ENCODE measurements around the gene C11orf91. TPM values are rescaled to one million over a fixed set of nuclear protein-coding genes. Genes with fewer than 3 reads are reported as not detected.
"Not testable (repeated sequence)": the region's sequence is repeated elsewhere in the genome, so short reads cannot be mapped to it uniquely, and the experiment has no call there.

Gene C11orf91
- total RNA-seq, 1 experiment from 2014 or later = not detected

- DNase-seq (ENCODE audit: low read depth) = peak; percentile 35
These were observed 3.5 kb downstream of the C11orf91 start for GRCh38 chr11:33696931-33697638.

DNA sequence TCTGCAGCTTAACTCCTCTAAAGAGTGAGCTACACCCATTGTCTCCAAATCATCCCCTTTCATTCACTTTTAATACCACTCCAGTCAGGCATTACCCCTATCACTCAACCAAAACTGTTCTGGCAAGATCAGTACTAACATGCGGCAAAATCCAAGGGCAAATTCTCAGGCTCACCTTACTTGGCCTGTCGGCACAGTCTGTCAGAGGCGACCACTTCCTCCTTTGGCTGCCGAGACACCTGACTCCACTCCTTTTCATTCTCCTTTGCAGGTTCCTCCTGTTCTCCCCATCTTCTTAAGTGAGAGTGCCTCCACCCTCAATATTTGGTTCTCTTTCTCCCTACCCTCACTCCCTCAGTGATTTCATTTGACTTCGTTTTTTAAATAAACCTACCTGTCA is 4.2 kb downstream of the C11orf91 start:
- DNase-seq (ENCODE audit: low read depth) = no peak

DNA sequence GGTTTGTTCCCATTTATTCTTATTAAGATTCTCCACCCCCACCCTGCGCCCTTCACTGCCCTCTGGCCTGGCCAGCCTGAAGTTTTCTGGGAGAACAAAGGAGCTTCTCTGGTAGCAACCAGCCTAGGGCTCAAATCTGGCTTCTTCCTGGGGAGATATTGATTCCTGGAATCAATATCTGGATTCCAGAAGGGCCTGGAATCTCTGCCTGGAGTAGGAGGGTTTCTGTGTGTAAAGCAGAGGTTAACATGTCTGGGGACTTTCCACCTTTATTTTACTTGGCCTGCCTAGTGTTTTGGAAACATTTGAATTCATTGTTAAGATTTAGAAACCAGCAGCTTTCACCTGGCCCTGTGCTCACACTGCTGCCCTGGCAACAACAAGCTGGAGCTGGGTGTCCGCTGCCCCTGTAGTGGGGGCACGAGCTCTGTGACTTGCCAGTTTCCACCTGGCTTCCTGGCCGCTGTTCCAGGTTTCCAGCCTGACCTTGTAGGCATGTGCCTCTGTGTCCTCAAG is 5.5 kb downstream of the C11orf91 start:
- DNase-seq (ENCODE audit: low read depth) = peak; percentile 48

DNA sequence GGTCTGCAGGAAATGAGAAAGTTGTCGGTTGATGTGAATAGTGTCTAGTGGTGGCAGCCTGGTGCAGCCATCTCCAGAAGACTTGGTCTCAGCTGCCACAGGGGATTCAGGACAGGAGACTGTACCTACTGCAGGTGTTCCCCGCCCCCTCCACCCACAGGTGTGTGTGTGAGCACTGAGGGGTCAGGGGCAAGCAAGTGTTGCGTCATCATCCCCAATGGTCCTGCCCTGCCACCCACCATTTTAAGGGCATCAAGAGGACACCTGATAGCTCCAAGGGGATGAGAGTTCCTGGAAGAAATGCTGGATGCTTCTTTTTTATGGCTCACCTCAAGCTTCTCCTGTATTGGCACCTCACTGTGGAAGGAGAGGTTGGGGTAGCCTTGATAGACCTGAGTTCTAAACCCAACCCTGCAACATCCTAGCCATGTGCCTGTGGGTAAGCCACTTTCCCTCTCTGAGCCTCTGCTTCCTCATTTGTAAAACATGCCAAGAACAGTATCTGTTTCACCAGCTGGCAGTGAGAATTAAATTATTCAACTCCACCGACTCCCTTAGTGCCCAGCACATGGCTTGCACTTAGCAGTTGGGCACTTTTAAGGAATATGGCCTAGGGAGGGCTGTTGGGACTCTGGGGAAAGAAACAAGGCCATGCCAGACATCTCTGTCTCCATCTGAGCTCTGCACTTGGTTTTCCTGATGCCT is 6.1 kb downstream of the C11orf91 start:
- no peak for DNase-seq (ENCODE audit: low read depth)

DNA sequence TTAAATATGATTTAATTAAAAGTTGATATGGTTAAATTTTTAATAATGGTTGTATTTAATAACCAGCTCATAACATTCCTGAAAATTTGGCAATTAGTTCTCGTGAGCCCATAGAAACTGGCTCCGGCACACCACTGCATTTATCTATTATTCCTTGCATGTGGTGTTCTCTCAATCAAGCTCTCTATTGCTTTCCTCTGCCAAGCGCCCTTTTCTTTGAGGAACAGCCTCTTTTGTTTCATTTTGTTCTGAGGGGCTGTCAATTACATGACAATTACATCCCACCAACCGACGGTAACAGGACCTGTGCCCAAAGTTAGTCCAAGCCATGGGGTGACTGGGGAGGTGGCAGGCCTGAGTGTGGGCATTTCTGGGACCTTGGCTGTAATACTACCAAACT is 8.1 kb downstream of the C11orf91 start:
- DNase-seq (ENCODE audit: low read depth) = peak; percentile 40

GRCh38 chr11:33692013-33692504 is 8.6 kb downstream of the C11orf91 start:
- DNase-seq (ENCODE audit: low read depth) = peak; percentile 95

- DNase-seq (ENCODE audit: low read depth) = peak; percentile 80
These were observed 9.4 kb downstream of the C11orf91 start for GRCh38 chr11:33691066-33691864.

DNA sequence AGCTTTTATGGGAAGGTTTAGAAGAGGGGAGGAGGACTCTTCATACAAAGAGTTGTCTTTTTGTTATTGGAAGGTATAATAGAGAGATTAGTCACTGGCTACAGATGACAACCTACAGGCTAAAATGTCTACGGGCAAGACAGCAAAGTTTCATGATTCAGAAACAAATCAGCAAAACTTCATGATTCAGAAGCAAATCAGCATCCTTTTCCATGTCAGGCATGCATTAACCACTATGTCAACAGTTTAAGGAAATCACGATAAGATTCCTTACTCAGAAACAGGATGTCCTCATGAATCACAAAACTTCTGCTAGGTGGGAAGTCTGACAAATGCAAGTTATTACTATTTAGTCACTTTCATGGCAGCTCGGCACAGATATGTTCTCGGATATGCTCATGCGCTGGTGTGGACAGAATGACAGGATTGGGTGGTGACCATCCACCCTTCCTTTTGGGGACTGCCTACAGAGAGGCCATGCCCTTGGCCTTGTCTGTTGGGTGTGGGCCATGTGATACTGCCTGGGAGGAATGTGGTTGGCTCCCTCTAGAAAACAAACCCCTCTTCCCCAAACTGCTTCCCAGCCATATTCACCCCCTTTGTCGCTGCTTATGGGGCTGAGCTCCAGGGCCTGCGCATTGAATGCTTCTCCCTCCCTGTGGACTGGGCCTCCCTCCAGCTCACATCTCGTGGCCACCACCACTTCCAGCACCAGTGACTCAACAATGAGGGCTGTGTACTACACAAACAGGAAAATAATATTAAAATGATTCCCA is 10.1 kb downstream of the C11orf91 start:
- DNase-seq (ENCODE audit: low read depth) = peak; percentile 97

- no peak for DNase-seq (ENCODE audit: low read depth)
These were observed 11.1 kb downstream of the C11orf91 start for GRCh38 chr11:33689501-33689900.

DNA sequence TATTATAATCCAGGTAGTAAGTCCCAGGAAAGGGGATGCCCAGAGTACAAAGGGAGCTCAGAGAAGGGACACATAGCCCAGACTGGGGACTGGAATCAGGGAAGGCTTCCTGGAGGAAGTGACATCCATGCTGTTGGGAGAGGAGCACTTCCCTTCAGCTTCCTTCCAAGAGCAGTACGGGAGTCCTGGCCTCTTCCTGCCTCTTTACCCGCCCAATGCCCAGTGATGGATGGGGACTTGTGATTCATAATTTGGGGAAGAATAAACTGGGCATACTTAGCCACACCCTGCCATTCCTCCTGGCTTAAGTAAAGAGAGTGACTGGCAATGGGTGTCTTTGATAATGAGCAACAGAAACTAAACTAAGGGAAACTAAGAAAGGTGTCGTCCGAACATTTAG is 11.5 kb downstream of the C11orf91 start:
- DNase-seq (ENCODE audit: low read depth) = peak; percentile 82

GRCh38 chr11:33687733-33688479 is 12.7 kb downstream of the C11orf91 start:
- DNase-seq (ENCODE audit: low read depth) = peak; percentile 74

- DNase-seq (ENCODE audit: low read depth) = no peak
These were observed 15.5 kb downstream of the C11orf91 start for GRCh38 chr11:33685082-33685481.

- DNase-seq (ENCODE audit: low read depth) = no peak
These were observed 16.5 kb downstream of the C11orf91 start for GRCh38 chr11:33684003-33684706.

- DNase-seq (ENCODE audit: low read depth) = peak; percentile 42
These were observed 18.2 kb downstream of the C11orf91 start for GRCh38 chr11:33682446-33682845.

DNA sequence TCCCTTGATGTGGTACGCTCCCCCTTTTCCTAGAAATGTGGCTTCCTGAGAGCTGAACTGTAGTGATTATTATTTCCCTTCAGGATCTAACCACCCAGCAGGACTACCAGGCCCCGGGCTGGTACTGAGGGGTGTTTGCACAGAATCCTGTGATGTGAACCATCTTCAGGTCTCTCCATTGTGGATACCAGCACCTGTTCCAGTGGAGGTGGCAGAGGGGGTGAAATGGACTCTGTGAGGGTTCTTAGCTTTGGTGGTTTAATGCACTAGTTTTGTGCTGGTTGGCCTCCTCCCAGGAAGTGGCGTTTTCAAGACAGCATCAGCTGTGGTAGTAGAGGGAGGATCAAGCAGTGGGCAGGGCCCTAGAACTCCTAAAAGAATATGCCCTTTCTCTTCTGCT is 18.6 kb downstream of the C11orf91 start:
- no peak for DNase-seq (ENCODE audit: low read depth)

GRCh38 chr11:33678616-33679015 is 22.0 kb downstream of the C11orf91 start:
- not testable (repeated sequence) for DNase-seq (ENCODE audit: low read depth)

- DNase-seq (ENCODE audit: low read depth) = no peak
These were observed 26.4 kb downstream of the C11orf91 start for GRCh38 chr11:33674035-33674814.

- DNase-seq (ENCODE audit: low read depth) = no peak
These were observed 28.4 kb downstream of the C11orf91 start for GRCh38 chr11:33672273-33672672.
